HG03442 (cell line): ENCODE results near the gene PBRM1.
"Not testable (repeated sequence)": the region's sequence is repeated elsewhere in the genome, so short reads cannot be mapped to it uniquely, and the experiment has no call there.

ENCODE experiments used
- ATAC-seq: cut with Tn5 transposase; IDR thresholded peaks from one replicate; pipeline ENCODE4 v1.9.1; 2021; ENCODE audit warnings: mild to moderate bottlenecking, moderate library complexity; ENCODE audit not compliant: unreplicated experiment

PBRM1 gene

GRCh38 chr3:52537165-52537620 is 148.5 kb downstream of the PBRM1 start:
- no peak for ATAC-seq

- ATAC-seq = peak; percentile 79
Observed at GRCh38 chr3:52536369-52537164, 149.1 kb downstream of the PBRM1 start, which contains the start of gene UQCC5. Gene UQCC5, plus strand, starts transcription at chr3:52536605. Its CDS starts 151 bp downstream, at chr3:52536756.

- no peak for ATAC-seq
Observed at GRCh38 chr3:52536112-52536368, 149.7 kb downstream of the PBRM1 start.

GRCh38 chr3:52535411-52536111 is 150.2 kb downstream of the PBRM1 start:
- no peak for ATAC-seq

- ATAC-seq = no peak
Observed at GRCh38 chr3:52534281-52535183, 151.2 kb downstream of the PBRM1 start.

GRCh38 chr3:52533623-52534280 is 152.0 kb downstream of the PBRM1 start, which contains the start of gene NT5DC2:
Gene NT5DC2, minus strand, starts transcription at chr3:52533857. Its CDS starts 120 bp downstream, at chr3:52533737.
- ATAC-seq = peak; percentile 28

GRCh38 chr3:52532838-52533622 is 152.7 kb downstream of the PBRM1 start:
- ATAC-seq = no peak

- no peak for ATAC-seq
Observed at GRCh38 chr3:52532517-52532837, 153.2 kb downstream of the PBRM1 start.

- ATAC-seq = no peak
Observed at GRCh38 chr3:52531860-52532516, 153.7 kb downstream of the PBRM1 start.

GRCh38 chr3:52530918-52531826 is 154.5 kb downstream of the PBRM1 start:
- no peak for ATAC-seq

GRCh38 chr3:52529376-52530333 is 156.1 kb downstream of the PBRM1 start:
- no peak for ATAC-seq

- no peak for ATAC-seq
Observed at GRCh38 chr3:52528586-52529375, 156.9 kb downstream of the PBRM1 start.

GRCh38 chr3:52527732-52528585 is 157.8 kb downstream of the PBRM1 start:
- no peak for ATAC-seq

GRCh38 chr3:52527039-52527731 is 158.5 kb downstream of the PBRM1 start:
- no peak for ATAC-seq

GRCh38 chr3:52526671-52527038 is 159.1 kb downstream of the PBRM1 start:
- not testable (repeated sequence) for ATAC-seq
